Trophoblast cell (in vitro differentiated cells and primary cell): ENCODE data around the gene MPPED1.

ENCODE experiments used
- DNase-seq, 2 donors: peaks; one replicate each; pipeline ENCODE4 v3.0.0-alpha.2; 2016
- H2AFZ ChIP-seq: 2 replicates; pipeline ENCODE4 v1.6.1; 2013; ENCODE audit warnings: low read length, moderate library complexity, mild to moderate bottlenecking; ENCODE audit not compliant: insufficient read depth, poor library complexity
- H2AK5ac ChIP-seq: 2 replicates; pipeline ENCODE4 v1.6.1; 2013; ENCODE audit warnings: mild to moderate bottlenecking, low read length
- H2BK120ac ChIP-seq: 2 replicates; pipeline ENCODE4 v1.6.1; 2013; ENCODE audit warnings: low read length, mild to moderate bottlenecking, moderate library complexity; ENCODE audit not compliant: insufficient read depth, poor library complexity
- H2BK12ac ChIP-seq: 2 replicates; pipeline ENCODE4 v1.6.1; 2013; ENCODE audit warnings: mild to moderate bottlenecking, low read length, moderate library complexity
- H2BK5ac ChIP-seq: 2 replicates; pipeline ENCODE4 v1.6.1; 2013; ENCODE audit warnings: low read length, low read depth, moderate library complexity, mild to moderate bottlenecking; ENCODE audit not compliant: poor library complexity
- H3K14ac ChIP-seq: 2 replicates; pipeline ENCODE4 v1.6.1; 2013; ENCODE audit warnings: mild to moderate bottlenecking, low read length
- H3K18ac ChIP-seq: 2 replicates; pipeline ENCODE4 v1.6.1; 2013; ENCODE audit warnings: mild to moderate bottlenecking, low read length
- H3K23ac ChIP-seq: 2 replicates; pipeline ENCODE4 v1.6.1; 2013; ENCODE audit warnings: low read length
- H3K27ac ChIP-seq: 2 replicates; pipeline ENCODE4 v1.5.1; 2013; ENCODE audit warnings: low read depth, mild to moderate bottlenecking, inconsistent platforms, low read length, moderate library complexity
- H3K27me3 ChIP-seq: 2 replicates; pipeline ENCODE4 v1.6.1; 2013; ENCODE audit warnings: inconsistent platforms, mild to moderate bottlenecking, low read length, moderate library complexity; ENCODE audit not compliant: insufficient read depth
- H3K36me3 ChIP-seq, 2 experiments: 1 replicate in 1 of 2; 2 replicates in 1 of 2; pipeline ENCODE4 v1.6.1; 2013; ENCODE audit warnings: low read length in 2 of 2, mild to moderate bottlenecking in 2 of 2, moderate library complexity in 1 of 2; ENCODE audit not compliant: insufficient read depth in 2 of 2, control insufficient read depth in 1 of 2
- H3K4ac ChIP-seq: 2 replicates; pipeline ENCODE4 v1.6.1; 2013; ENCODE audit warnings: low read depth, mild to moderate bottlenecking, low read length, moderate library complexity
- H3K4me1 ChIP-seq, 2 experiments: 1 replicate in 1 of 2; 2 replicates in 1 of 2; pipeline ENCODE4 v1.6.1; 2013; ENCODE audit warnings: low read length in 2 of 2, mild to moderate bottlenecking in 2 of 2, moderate library complexity in 1 of 2; ENCODE audit not compliant: insufficient read depth in 2 of 2, control insufficient read depth in 1 of 2
- H3K4me2 ChIP-seq: 2 replicates; pipeline ENCODE4 v1.6.1; 2013; ENCODE audit warnings: inconsistent platforms, mild to moderate bottlenecking, low read length, moderate library complexity
- H3K4me3 ChIP-seq: 2 replicates; pipeline ENCODE4 v1.5.1; 2013; ENCODE audit warnings: mild to moderate bottlenecking, low read depth, low read length, inconsistent platforms
- H3K79me1 ChIP-seq: one replicate; pipeline ENCODE4 v1.6.1; 2013; ENCODE audit warnings: low read length
- H3K79me2 ChIP-seq: 2 replicates; pipeline ENCODE4 v1.6.1; 2013; ENCODE audit warnings: low read length, mild to moderate bottlenecking; ENCODE audit not compliant: control insufficient read depth, insufficient read depth, poor library complexity
- H3K9ac ChIP-seq: 2 replicates; pipeline ENCODE4 v1.6.1; 2013; ENCODE audit warnings: mild to moderate bottlenecking, low read length
- H3K9me3 ChIP-seq: 2 replicates; pipeline ENCODE4 v1.6.1; 2013; ENCODE audit warnings: low read depth, mild to moderate bottlenecking, control low read depth, inconsistent platforms, low read length; ENCODE audit not compliant: insufficient read depth
- H4K12ac ChIP-seq: 2 replicates; pipeline ENCODE4 v1.6.1; 2013; ENCODE audit warnings: low read depth, mild to moderate bottlenecking, low read length, moderate library complexity
- H4K8ac ChIP-seq: 2 replicates; pipeline ENCODE4 v1.6.1; 2013; ENCODE audit warnings: low read depth, mild to moderate bottlenecking, low read length, moderate library complexity
- H4K91ac ChIP-seq: one replicate; pipeline ENCODE4 v1.6.1; 2013; ENCODE audit warnings: low read depth, mild to moderate bottlenecking, low read length, moderate library complexity
- WGBS: extraction: QIAGEN DNeasy Blood & Tissue Kit; methylation state at CpG from one replicate; pipeline ENCODE4 v1.1.7; 2013; ENCODE audit warnings: missing lambda C conversion rate; ENCODE audit not compliant: insufficient read length, insufficient coverage; ENCODE audit errors: extremely low coverage; 5-methylcytosine and 5-hydroxymethylcytosine counted together

Gene MPPED1

DNA sequence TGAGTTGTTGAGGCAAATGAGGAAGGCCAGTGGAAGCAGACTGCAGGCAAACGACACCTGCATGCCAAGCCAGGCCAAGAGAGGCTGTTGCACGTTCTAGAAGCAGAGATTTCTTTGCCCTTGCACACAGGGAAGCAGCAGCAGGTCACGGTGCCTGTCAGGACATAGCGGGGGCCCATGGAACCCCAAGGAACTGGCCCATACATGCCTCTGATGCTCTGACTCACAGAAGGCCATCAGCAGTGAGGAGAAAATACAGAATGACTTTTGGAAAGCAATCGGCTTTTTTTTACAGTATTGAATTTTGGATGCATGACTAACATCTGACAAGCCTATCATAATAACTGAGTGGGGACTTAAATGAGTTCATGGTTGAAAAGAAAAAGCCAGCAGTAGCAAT is 123.9 kb downstream of the MPPED1 start:
- Histone ChIP-seq H2AFZ (no peak overlapping the region), H3K4me1 (no peaks in the 10 kb centered on the region), H3K79me1 (no peaks in the 10 kb centered on the region), H2BK5ac (no peak overlapping the region), H4K12ac (no peak overlapping the region), H3K9ac (no peak overlapping the region), H3K36me3 (no peaks in the 10 kb centered on the region), H3K4me3 (no peak overlapping the region), H3K14ac (no peak overlapping the region), H3K9me3 (peaks cover 4% of the 10 kb centered on the region), H3K4me2 (no peak overlapping the region), H2BK12ac (no peak overlapping the region), H3K27ac (no peak overlapping the region), H2AK5ac (no peak overlapping the region), H3K27me3 (no peaks in the 10 kb centered on the region), H3K4ac (no peak overlapping the region), H2BK120ac (no peak overlapping the region), H3K23ac (no peak overlapping the region), H3K79me2 (no peaks in the 10 kb centered on the region), H3K18ac (no peak overlapping the region), H4K91ac (no peak overlapping the region), H4K8ac (no peak overlapping the region)
- no peak for DNase-seq
- WGBS: no CpG with 5 or more reads among the region's 5 CpGs

DNA sequence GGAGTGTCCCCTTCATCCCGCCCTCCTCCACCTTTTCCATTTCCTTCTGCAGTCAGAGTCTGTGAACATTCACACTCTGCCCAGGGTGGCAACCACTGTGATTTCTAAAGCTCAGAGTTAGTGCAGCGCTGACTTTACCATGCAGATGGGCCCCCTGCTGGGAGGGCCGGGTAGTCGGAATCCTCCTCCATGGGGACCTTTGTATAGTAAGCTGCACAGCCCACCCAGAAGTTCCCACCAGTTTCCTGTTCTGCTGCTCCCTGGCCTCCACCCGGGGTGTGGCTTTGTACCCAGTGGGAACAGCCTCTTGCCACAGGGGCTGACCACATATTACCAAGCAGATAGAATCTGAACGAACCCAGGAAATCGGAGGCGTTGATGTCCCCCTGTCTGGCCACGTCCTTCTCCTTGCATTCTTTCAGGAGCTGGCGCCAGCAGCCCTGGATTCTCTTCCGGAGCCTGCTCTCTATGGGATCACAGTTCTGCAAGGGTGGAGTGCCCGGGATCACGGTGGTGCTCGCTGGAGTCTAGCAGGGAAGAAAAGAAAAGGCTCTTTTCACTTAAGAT is 125.3 kb downstream of the MPPED1 start:
- H2BK5ac ChIP-seq: no peak overlapping the region
- H2AFZ ChIP-seq: no peak overlapping the region
- no peak overlapping the region for H3K9ac ChIP-seq
- no peak overlapping the region for H4K91ac ChIP-seq
- no peaks in the 10 kb centered on the region for H3K36me3 ChIP-seq
- no peak overlapping the region for H3K23ac ChIP-seq
- H2BK120ac ChIP-seq: no peak overlapping the region
- peaks cover 4% of the 10 kb centered on the region for H3K9me3 ChIP-seq
- no peak overlapping the region for H3K4me2 ChIP-seq
- H3K27me3 ChIP-seq: no peaks in the 10 kb centered on the region
- H3K4ac ChIP-seq: no peak overlapping the region
- no CpG with 5 or more reads among the region's 14 CpGs for WGBS
- H3K79me1 ChIP-seq: no peaks in the 10 kb centered on the region
- H3K27ac ChIP-seq: no peak overlapping the region
- H2BK12ac ChIP-seq: no peak overlapping the region
- no peaks in the 10 kb centered on the region for H3K79me2 ChIP-seq
- H4K8ac ChIP-seq: no peak overlapping the region
- no peaks in the 10 kb centered on the region for H3K4me1 ChIP-seq
- no peak overlapping the region for H2AK5ac ChIP-seq
- H4K12ac ChIP-seq: no peak overlapping the region
- peak in 1 of 2 donors; percentile 13 for DNase-seq
- H3K14ac ChIP-seq: no peak overlapping the region
- no peak overlapping the region for H3K4me3 ChIP-seq
- H3K18ac ChIP-seq: no peak overlapping the region

- no peaks in the 10 kb centered on the region for H3K4me1 ChIP-seq
- H3K27me3 ChIP-seq: no peaks in the 10 kb centered on the region
- no peak overlapping the region for H3K9ac ChIP-seq
- no peak overlapping the region for H3K4me2 ChIP-seq
- H3K18ac ChIP-seq: no peak overlapping the region
- H3K79me2 ChIP-seq: no peaks in the 10 kb centered on the region
- H2BK120ac ChIP-seq: no peak overlapping the region
- no peak overlapping the region for H2AFZ ChIP-seq
- no peak overlapping the region for H3K23ac ChIP-seq
- no peak overlapping the region for H3K14ac ChIP-seq
- H3K4ac ChIP-seq: no peak overlapping the region
- H4K8ac ChIP-seq: no peak overlapping the region
- no peak overlapping the region for H2BK5ac ChIP-seq
- H3K9me3 ChIP-seq: no peaks in the 10 kb centered on the region
- H3K79me1 ChIP-seq: no peaks in the 10 kb centered on the region
- H3K4me3 ChIP-seq: no peak overlapping the region
- no peak for DNase-seq
- H2BK12ac ChIP-seq: no peak overlapping the region
- H4K91ac ChIP-seq: no peak overlapping the region
- no peak overlapping the region for H2AK5ac ChIP-seq
- WGBS: no CpG with 5 or more reads among the region's 31 CpGs
- H4K12ac ChIP-seq: no peak overlapping the region
- H3K27ac ChIP-seq: no peak overlapping the region
- no peaks in the 10 kb centered on the region for H3K36me3 ChIP-seq
Measured at GRCh38 chr22:43539572-43540528, 128.0 kb downstream of the MPPED1 start.

DNA sequence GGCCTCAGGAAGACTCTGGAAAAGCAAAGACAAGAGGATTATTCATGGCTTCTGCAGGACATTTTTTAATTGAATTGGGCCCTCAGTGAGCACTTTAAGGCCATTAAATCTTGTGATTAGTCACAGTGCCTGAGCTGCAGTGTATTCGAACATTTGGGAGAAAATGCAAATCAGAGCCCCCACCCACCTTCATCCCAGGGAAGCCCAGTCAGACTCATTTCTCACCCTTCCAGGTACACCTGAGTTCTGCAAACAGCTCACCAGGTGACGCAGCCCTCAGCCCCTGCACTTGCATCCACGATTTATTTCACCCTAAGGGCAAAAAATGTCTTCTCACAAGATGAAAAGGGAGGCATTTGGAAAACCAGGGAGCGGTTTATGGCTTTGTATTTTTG is 128.7 kb downstream of the MPPED1 start:
- no peaks in the 10 kb centered on the region for H3K36me3 ChIP-seq
- H3K27ac ChIP-seq: no peak overlapping the region
- H3K27me3 ChIP-seq: no peaks in the 10 kb centered on the region
- no peak overlapping the region for H3K4me3 ChIP-seq
- no peak overlapping the region for H2AFZ ChIP-seq
- no peak for DNase-seq
- no peak overlapping the region for H3K9ac ChIP-seq
- no peak overlapping the region for H4K12ac ChIP-seq
- H2AK5ac ChIP-seq: no peak overlapping the region
- no peak overlapping the region for H3K23ac ChIP-seq
- no peak overlapping the region for H2BK5ac ChIP-seq
- H4K91ac ChIP-seq: no peak overlapping the region
- H3K4me1 ChIP-seq: no peaks in the 10 kb centered on the region
- H3K18ac ChIP-seq: no peak overlapping the region
- no peak overlapping the region for H2BK12ac ChIP-seq
- no peak overlapping the region for H3K14ac ChIP-seq
- no peak overlapping the region for H3K4ac ChIP-seq
- H3K4me2 ChIP-seq: no peak overlapping the region
- no peaks in the 10 kb centered on the region for H3K79me2 ChIP-seq
- no peak overlapping the region for H2BK120ac ChIP-seq
- no CpG with 5 or more reads among the region's 4 CpGs for WGBS
- no peak overlapping the region for H4K8ac ChIP-seq
- H3K9me3 ChIP-seq: no peaks in the 10 kb centered on the region
- H3K79me1 ChIP-seq: no peaks in the 10 kb centered on the region
